Measurements from ENCODE around the gene SEBOX.

- TF ChIP-seq FOXA1 (IDR thresholded peaks at IDR 0.05) (no peak), BHLHE40 (IDR thresholded peaks at IDR 0.05; ENCODE audit: borderline replicate concordance) (no peak), TARDBP (IDR thresholded peaks at IDR 0.05) (no peak), FOXK2 (IDR thresholded peaks at IDR 0.05) (no peak), NFRKB (IDR thresholded peaks at IDR 0.05) (no peak), FOXM1 (IDR thresholded peaks at IDR 0.05; ENCODE audit: borderline replicate concordance) (no peak), HDGF (IDR thresholded peaks at IDR 0.05; ENCODE audit: borderline replicate concordance) (no peak), SUZ12 (IDR thresholded peaks at IDR 0.05) (no peak), ELF4 (IDR thresholded peaks at IDR 0.05) (no peak), L3MBTL2 (conservative IDR thresholded peaks at IDR 0.05) (no peak), ARNT (IDR thresholded peaks at IDR 0.05) (no peak), SP1 (IDR thresholded peaks at IDR 0.05) (no peak), LEF1 (IDR thresholded peaks at IDR 0.05; ENCODE audit: borderline replicate concordance) (no peak)
- TF ChIP-seq, protein P1, sequence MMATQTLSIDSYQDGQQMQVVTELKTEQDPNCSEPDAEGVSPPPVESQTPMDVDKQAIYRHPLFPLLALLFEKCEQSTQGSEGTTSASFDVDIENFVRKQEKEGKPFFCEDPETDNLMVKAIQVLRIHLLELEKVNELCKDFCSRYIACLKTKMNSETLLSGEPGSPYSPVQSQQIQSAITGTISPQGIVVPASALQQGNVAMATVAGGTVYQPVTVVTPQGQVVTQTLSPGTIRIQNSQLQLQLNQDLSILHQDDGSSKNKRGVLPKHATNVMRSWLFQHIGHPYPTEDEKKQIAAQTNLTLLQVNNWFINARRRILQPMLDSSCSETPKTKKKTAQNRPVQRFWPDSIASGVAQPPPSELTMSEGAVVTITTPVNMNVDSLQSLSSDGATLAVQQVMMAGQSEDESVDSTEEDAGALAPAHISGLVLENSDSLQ (IDR thresholded peaks at IDR 0.05) = no peak
These were observed 47.1 kb upstream of the SEBOX start for GRCh38 chr17:28412099-28412498.
